ENCODE results near the gene EML6. TPM values are rescaled to one million over a fixed set of nuclear protein-coding genes. Genes with fewer than 3 reads are reported as not detected.

Gene EML6
- total RNA-seq, 6 donors from 2014 or later: 1.5 to 7.3 (median 4.0) TPM

- Histone ChIP-seq H3K27me3 (no peaks in the 10 kb centered on the region), H3K27ac (no peak overlapping the region), H3K36me3 (peaks cover 0 to 34% (median 5%) of the 10 kb centered on the region in 4 donors), H3K4me1 (peaks cover 6 to 38% (median 14%) of the 10 kb centered on the region in 4 donors), H3K4me3 (no peak overlapping the region), H3K9me3 (no peaks in the 10 kb centered on the region)
- ATAC-seq (ENCODE audit: low FRiP score in 2 of 2): no peak
- no peak for DNase-seq
- no peak for TF ChIP-seq POLR2AphosphoS5 (IDR thresholded peaks at IDR 0.05)
- no peak for TF ChIP-seq POLR2A (IDR thresholded peaks at IDR 0.05)
- no peak for TF ChIP-seq EP300 (IDR thresholded peaks at IDR 0.05)
- no peak for TF ChIP-seq CTCF (IDR thresholded peaks at IDR 0.05)
- WGBS, 2 donors: 89 to 95% methylated on average over 7 to 10 of the region's 10 CpGs
These were observed 245.2 kb downstream of the EML6 start for GRCh38 chr2:54968561-54969218.

- 38 to 78% methylated on average over 4 of the region's 4 CpGs for WGBS, 2 donors
- DNase-seq: no peak
- TF ChIP-seq CTCF (IDR thresholded peaks at IDR 0.05): no peak
- Histone ChIP-seq H3K27ac (peak overlapping the region in 2 of 4 donors; percentile 26 to 46), H3K4me3 (no peak overlapping the region), H3K36me3 (peaks cover 0 to 38% (median 5%) of the 10 kb centered on the region in 4 donors), H3K4me1 (peaks cover 6 to 38% (median 12%) of the 10 kb centered on the region in 4 donors), H3K9me3 (no peaks in the 10 kb centered on the region), H3K27me3 (no peaks in the 10 kb centered on the region)
- peak in 1 of 2 donors; percentile 37 for ATAC-seq (ENCODE audit: low FRiP score in 2 of 2)
These were observed 246.0 kb downstream of the EML6 start for GRCh38 chr2:54969295-54969939.

- TF ChIP-seq POLR2A (IDR thresholded peaks at IDR 0.05): no peak
- no peak for TF ChIP-seq POLR2AphosphoS5 (IDR thresholded peaks at IDR 0.05)
- TF ChIP-seq EP300 (IDR thresholded peaks at IDR 0.05): no peak
- no peak for TF ChIP-seq CTCF (IDR thresholded peaks at IDR 0.05)
- peak in 1 of 2 donors; percentile 56 for ATAC-seq (ENCODE audit: low FRiP score in 2 of 2)
These were observed 246.5 kb downstream of the EML6 start for GRCh38 chr2:54969940-54970338.

GRCh38 chr2:54975175-54975574, 251.7 kb downstream of the EML6 start:
- Histone ChIP-seq H3K4me3 (no peak overlapping the region), H3K36me3 (peaks cover 0 to 30% (median 1%) of the 10 kb centered on the region in 4 donors), H3K4me1 (peaks cover 27 to 55% (median 37%) of the 10 kb centered on the region in 4 donors), H3K27me3 (no peaks in the 10 kb centered on the region), H3K9me3 (no peaks in the 10 kb centered on the region), H3K27ac (no peak overlapping the region)
- DNase-seq: no peak
- 87 to 95% methylated on average over 2 of the region's 2 CpGs for WGBS, 2 donors
- no peak for TF ChIP-seq EP300 (IDR thresholded peaks at IDR 0.05)
- no peak for TF ChIP-seq POLR2AphosphoS5 (IDR thresholded peaks at IDR 0.05)
- TF ChIP-seq CTCF (IDR thresholded peaks at IDR 0.05): no peak
- TF ChIP-seq POLR2A (IDR thresholded peaks at IDR 0.05): no peak
- no peak for ATAC-seq (ENCODE audit: low FRiP score in 2 of 2)

More at GRCh38 chr2:54969940-54970338, 246.5 kb downstream of the EML6 start:
- peak in 1 of 2 donors; percentile 59 for DNase-seq
- WGBS, 2 donors: 62 to 77% methylated on average over 7 of the region's 7 CpGs
- H3K9me3 ChIP-seq: no peaks in the 10 kb centered on the region
- peaks cover 6 to 36% (median 12%) of the 10 kb centered on the region in 4 donors for H3K4me1 ChIP-seq
- H3K4me3 ChIP-seq: no peak overlapping the region
- H3K27me3 ChIP-seq: no peaks in the 10 kb centered on the region
- peak overlapping the region in 2 of 4 donors; percentile 26 to 46 for H3K27ac ChIP-seq
- peaks cover 0 to 38% (median 5%) of the 10 kb centered on the region in 4 donors for H3K36me3 ChIP-seq

All from upper lobe of left lung (tissue), 6 donors.